Measurements from ENCODE around the gene BTN2A1. TPM values are rescaled to one million over a fixed set of nuclear protein-coding genes. Genes with fewer than 3 reads are reported as not detected.

The BTN2A1 gene
- total and polyA plus RNA-seq, 2 of the 13 experiments (the other 11 are each of a cell fraction or from before 2014, with no cell fraction given), result 16.4 to 30.4 TPM

DNA sequence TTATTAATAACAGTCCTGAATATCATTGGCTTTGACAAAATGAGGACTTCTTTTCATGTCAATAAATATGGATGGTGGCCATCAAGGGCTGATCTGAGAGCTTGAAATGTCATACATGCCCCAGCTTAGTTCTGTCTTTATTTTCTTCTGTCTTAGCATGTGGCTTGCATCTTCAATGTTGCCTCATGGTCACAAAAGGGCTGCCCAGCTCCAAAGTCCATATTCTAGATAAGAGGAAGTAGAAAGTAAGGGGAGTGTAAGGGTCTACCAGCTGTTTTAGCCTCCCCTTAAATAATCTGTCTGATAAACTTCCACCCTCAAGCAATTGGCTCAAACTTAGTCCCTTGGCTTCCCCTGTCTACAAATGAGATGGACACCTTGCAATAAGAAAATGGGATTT, 14.2 kb downstream of the BTN2A1 start:
- in situ Hi-C loops (cut with HindIII; ENCODE audit: extremely low pct_ligation_motif_present, low pct_unique_long_range_greater_than_20kb) (no loop called here), intact Hi-C loops (cut with micrococcal nuclease; ENCODE audit: unreplicated experiment) (no loop called here)
- H2AFZ ChIP-seq (ENCODE audit: low read length), result no peak overlapping the region
- no peak overlapping the region for H3K4me3 ChIP-seq (replicated peaks in 1 of 3; ENCODE audit: insufficient read depth in 1 of 3, low read depth in 2 of 3, low read length in 3 of 3)
- POLR2A ChIA-PET, result no interaction called here
- FAIRE-seq, result no peak
- no peak for TF ChIP-seq ZNF20 (CRISPR knock-in tag; IDR thresholded peaks at IDR 0.05)
- TF ChIP-seq ASH2L (IDR thresholded peaks at IDR 0.05; ENCODE audit: insufficient read length, low read depth, low read length), result no peak
- TF ChIP-seq TOPORS (CRISPR knock-in tag; IDR thresholded peaks at IDR 0.05), result no peak
- TF ChIP-seq ZNF136 (CRISPR knock-in tag; IDR thresholded peaks at IDR 0.05; ENCODE audit: low read depth), result no peak
- no peak for TF ChIP-seq NFIC (IDR thresholded peaks at IDR 0.05; ENCODE audit: low read length)
- no peak for TF ChIP-seq ZNF737 (CRISPR knock-in tag; IDR thresholded peaks at IDR 0.05; ENCODE audit: borderline replicate concordance)
- no peak for TF ChIP-seq TCF7 (IDR thresholded peaks at IDR 0.05; ENCODE audit: low read depth)
- TF ChIP-seq, protein P1, sequence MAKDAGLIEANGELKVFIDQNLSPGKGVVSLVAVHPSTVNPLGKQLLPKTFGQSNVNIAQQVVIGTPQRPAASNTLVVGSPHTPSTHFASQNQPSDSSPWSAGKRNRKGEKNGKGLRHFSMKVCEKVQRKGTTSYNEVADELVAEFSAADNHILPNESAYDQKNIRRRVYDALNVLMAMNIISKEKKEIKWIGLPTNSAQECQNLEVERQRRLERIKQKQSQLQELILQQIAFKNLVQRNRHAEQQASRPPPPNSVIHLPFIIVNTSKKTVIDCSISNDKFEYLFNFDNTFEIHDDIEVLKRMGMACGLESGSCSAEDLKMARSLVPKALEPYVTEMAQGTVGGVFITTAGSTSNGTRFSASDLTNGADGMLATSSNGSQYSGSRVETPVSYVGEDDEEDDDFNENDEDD (CRISPR knock-in tag; IDR thresholded peaks at IDR 0.05; ENCODE audit: borderline replicate concordance), result no peak
- TF ChIP-seq ZNF326 (CRISPR knock-in tag; IDR thresholded peaks at IDR 0.05; ENCODE audit: borderline replicate concordance), result no peak
- TF ChIP-seq CEBPG (CRISPR knock-in tag; IDR thresholded peaks at IDR 0.05), result no peak
- no peak for TF ChIP-seq TBL1XR1 (IDR thresholded peaks at IDR 0.05; ENCODE audit: borderline replicate concordance, low read length, partially characterized antibody)
- no peak for TF ChIP-seq PPARG (CRISPR knock-in tag; conservative IDR thresholded peaks at IDR 0.05)
- TF ChIP-seq ZNF564 (CRISPR knock-in tag; IDR thresholded peaks at IDR 0.05), result no peak
- TF ChIP-seq, protein P2, sequence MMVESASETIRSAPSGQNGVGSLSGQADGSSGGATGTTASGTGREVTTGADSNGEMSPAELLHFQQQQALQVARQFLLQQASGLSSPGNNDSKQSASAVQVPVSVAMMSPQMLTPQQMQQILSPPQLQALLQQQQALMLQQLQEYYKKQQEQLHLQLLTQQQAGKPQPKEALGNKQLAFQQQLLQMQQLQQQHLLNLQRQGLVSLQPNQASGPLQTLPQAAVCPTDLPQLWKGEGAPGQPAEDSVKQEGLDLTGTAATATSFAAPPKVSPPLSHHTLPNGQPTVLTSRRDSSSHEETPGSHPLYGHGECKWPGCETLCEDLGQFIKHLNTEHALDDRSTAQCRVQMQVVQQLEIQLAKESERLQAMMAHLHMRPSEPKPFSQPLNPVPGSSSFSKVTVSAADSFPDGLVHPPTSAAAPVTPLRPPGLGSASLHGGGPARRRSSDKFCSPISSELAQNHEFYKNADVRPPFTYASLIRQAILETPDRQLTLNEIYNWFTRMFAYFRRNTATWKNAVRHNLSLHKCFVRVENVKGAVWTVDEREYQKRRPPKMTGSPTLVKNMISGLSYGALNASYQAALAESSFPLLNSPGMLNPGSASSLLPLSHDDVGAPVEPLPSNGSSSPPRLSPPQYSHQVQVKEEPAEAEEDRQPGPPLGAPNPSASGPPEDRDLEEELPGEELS (CRISPR knock-in tag; IDR thresholded peaks at IDR 0.05), result no peak
- TF ChIP-seq ZNF292 (CRISPR knock-in tag; IDR thresholded peaks at IDR 0.05; ENCODE audit: borderline replicate concordance, low read depth), result no peak
- TF ChIP-seq, protein P3, sequence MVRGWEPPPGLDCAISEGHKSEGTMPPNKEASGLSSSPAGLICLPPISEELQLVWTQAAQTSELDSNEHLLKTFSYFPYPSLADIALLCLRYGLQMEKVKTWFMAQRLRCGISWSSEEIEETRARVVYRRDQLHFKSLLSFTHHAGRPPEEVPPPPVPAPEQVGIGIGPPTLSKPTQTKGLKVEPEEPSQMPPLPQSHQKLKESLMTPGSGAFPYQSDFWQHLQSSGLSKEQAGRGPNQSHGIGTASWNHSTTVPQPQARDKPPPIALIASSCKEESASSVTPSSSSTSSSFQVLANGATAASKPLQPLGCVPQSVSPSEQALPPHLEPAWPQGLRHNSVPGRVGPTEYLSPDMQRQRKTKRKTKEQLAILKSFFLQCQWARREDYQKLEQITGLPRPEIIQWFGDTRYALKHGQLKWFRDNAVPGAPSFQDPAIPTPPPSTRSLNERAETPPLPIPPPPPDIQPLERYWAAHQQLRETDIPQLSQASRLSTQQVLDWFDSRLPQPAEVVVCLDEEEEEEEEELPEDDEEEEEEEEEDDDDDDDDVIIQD (CRISPR knock-in tag; IDR thresholded peaks at IDR 0.05; ENCODE audit: low read depth), result no peak
- TF ChIP-seq ARNT (IDR thresholded peaks at IDR 0.05), result no peak
- no peak for TF ChIP-seq ZNF557 (CRISPR knock-in tag; IDR thresholded peaks at IDR 0.05)
- H3K79me2 ChIP-seq (ENCODE audit: insufficient read depth, low read length), result no peaks in the 10 kb centered on the region
- CTCF ChIA-PET (ENCODE audit: low intra/inter-chr PET ratio, low total read pairs), result no interaction called here
- H3K4me1 ChIP-seq (ENCODE audit: insufficient read depth, low read length), result peaks cover 44% of the 10 kb centered on the region
- no peak overlapping the region for H3K4me2 ChIP-seq (ENCODE audit: low read depth, low read length)
- no peak overlapping the region for H3K9ac ChIP-seq (ENCODE audit: insufficient read depth, low read depth, low read length)
- no peaks in the 10 kb centered on the region for H3K27me3 ChIP-seq (ENCODE audit: control insufficient read depth in 1 of 2, insufficient read depth in 2 of 2, low read length in 2 of 2)
- no peaks in the 10 kb centered on the region for H4K20me1 ChIP-seq (ENCODE audit: insufficient read depth, low read length)
- H3K36me3 ChIP-seq (replicated peaks in 1 of 2; ENCODE audit: control insufficient read depth in 1 of 2, insufficient read depth in 2 of 2, low read length in 2 of 2), result peaks cover 12 to 15% of the 10 kb centered on the region in 2 experiments
- BruUV-seq (replicated peaks), result no TSS peak
- no peak overlapping the region for H3K27ac ChIP-seq (ENCODE audit: extremely low read length, insufficient read depth, low read length)
- DNase-seq (ENCODE audit: low spot score), result no peak
- no peak for ATAC-seq
- H3K9me3 ChIP-seq (ENCODE audit: low read length), result no peaks in the 10 kb centered on the region
